PC-3 (cell line): ENCODE data around the gene PRKACA.

Experiments used
- EZH2 ChIP-seq: fragments of 300-600 bp; sonication (generic); IDR thresholded peaks from one replicate; pipeline ENCODE4 v1.6.1; 2017; ENCODE audit warnings: antibody characterized with exemption, mild to moderate bottlenecking, low read length; ENCODE audit not compliant: unreplicated experiment
- EZH2phosphoT487 ChIP-seq: fragments of 300-600 bp; sonication (generic); IDR thresholded peaks from 2 replicates; pipeline ENCODE4 v1.6.1; 2018; ENCODE audit warnings: mild to moderate bottlenecking, antibody characterized with exemption, low read length, borderline replicate concordance
- TF ChIP-seq, protein P1 (sequence below): fragments of 300-600 bp; sonication (generic); conservative IDR thresholded peaks from 2 replicates; pipeline ENCODE4 v1.5.1; 2017; ENCODE audit warnings: antibody characterized with exemption, low read depth, mild to moderate bottlenecking, low read length

DNA sequence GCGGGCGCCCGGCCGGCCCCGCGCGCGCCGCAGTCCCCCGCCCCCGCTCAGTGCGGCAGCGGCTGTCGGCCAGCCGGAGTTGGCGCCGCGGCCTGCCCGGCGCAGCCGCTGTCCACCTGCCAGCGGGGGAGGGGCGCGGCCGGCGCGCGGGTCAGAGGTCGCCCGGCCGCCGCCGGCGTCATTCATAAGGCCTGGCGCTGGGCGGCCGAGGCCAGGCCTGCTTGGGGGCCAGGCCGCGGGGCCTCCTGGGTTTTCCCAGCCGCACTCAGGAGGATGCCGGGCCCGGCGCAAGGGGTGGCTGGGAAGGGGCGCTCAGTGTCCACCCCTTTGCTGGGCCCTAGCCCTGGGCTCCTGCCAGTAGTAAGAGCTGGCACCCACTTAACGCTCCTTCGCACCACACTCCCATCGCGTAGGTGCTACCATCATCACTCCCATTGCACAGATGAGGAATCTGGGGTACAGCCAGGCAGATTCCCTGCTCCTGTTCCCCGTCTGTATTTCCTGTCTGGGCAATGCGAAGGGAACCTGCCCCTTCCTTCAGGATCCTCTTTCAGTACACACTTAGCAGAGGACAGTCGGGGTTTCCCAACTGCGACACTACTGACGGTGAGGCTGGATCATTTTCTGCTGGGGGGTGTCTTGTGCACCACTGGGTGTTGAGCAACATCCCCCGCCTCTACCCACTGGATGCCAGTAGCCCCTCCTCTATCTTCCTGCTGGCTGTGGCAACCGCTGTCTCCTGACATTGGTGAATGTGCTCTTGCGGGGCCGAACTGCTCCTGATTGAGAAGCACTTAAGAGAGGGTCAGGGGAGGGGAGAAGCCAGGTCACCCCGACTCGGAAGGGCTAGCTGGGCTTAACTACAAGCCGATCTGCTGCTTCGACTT is 846 bp upstream of the PRKACA start:
- TF ChIP-seq EZH2phosphoT487 (no peak), EZH2 (no peak)
- TF ChIP-seq, protein P1, sequence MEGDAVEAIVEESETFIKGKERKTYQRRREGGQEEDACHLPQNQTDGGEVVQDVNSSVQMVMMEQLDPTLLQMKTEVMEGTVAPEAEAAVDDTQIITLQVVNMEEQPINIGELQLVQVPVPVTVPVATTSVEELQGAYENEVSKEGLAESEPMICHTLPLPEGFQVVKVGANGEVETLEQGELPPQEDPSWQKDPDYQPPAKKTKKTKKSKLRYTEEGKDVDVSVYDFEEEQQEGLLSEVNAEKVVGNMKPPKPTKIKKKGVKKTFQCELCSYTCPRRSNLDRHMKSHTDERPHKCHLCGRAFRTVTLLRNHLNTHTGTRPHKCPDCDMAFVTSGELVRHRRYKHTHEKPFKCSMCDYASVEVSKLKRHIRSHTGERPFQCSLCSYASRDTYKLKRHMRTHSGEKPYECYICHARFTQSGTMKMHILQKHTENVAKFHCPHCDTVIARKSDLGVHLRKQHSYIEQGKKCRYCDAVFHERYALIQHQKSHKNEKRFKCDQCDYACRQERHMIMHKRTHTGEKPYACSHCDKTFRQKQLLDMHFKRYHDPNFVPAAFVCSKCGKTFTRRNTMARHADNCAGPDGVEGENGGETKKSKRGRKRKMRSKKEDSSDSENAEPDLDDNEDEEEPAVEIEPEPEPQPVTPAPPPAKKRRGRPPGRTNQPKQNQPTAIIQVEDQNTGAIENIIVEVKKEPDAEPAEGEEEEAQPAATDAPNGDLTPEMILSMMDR = no peak
